OCI-LY3 (cell line): Measurements from ENCODE around the gene PATL2.

Source experiments
- CTCF ChIP-seq: fragments of 200-600, 300-600 bp; sonication (generic); IDR thresholded peaks from 2 replicates; pipeline ENCODE4 v1.5.1; 2014; ENCODE audit warnings: antibody characterized with exemption, low read length, low read depth
- EZH2phosphoT487 ChIP-seq: fragments of 200-600 bp; shearing (Covaris generic); IDR thresholded peaks from 2 replicates; pipeline ENCODE4 v1.6.1; 2018; ENCODE audit warnings: antibody characterized with exemption, mixed run types, low read depth

- TF ChIP-seq CTCF (peak; percentile 75), EZH2phosphoT487 (no peak)
These were observed 47.5 kb downstream of the PATL2 start, which contains the start of gene SPG11 for GRCh38 chr15:44663410-44664308.
